HG03108 (cell line): ENCODE measurements around the gene LTBP3.
"Not testable (repeated sequence)": the region's sequence is repeated elsewhere in the genome, so short reads cannot be mapped to it uniquely, and the experiment has no call there.

ENCODE experiments used
- ATAC-seq: cut with Tn5 transposase; IDR thresholded peaks from one replicate; pipeline ENCODE4 v1.9.1; 2021; ENCODE audit warnings: moderate library complexity; ENCODE audit not compliant: unreplicated experiment

The LTBP3 gene

GRCh38 chr11:65518941-65519549, 39.1 kb downstream of the LTBP3 start:
- ATAC-seq, result not testable (repeated sequence)

GRCh38 chr11:65516135-65516968, 41.8 kb downstream of the LTBP3 start:
- no peak for ATAC-seq

- not testable (repeated sequence) for ATAC-seq
These were observed 45.8 kb downstream of the LTBP3 start for GRCh38 chr11:65512311-65512710.

- ATAC-seq, result peak; percentile 17
These were observed 51.2 kb downstream of the LTBP3 start for GRCh38 chr11:65506772-65507505.

- peak; percentile 4 for ATAC-seq
These were observed 51.8 kb downstream of the LTBP3 start for GRCh38 chr11:65506290-65506771.

GRCh38 chr11:65505466-65506289, 52.5 kb downstream of the LTBP3 start:
- no peak for ATAC-seq

GRCh38 chr11:65504674-65505465, 53.3 kb downstream of the LTBP3 start:
- no peak for ATAC-seq

GRCh38 chr11:65503949-65504673, 54.0 kb downstream of the LTBP3 start:
- no peak for ATAC-seq

GRCh38 chr11:65503368-65503948, 54.7 kb downstream of the LTBP3 start:
- no peak for ATAC-seq

GRCh38 chr11:65502555-65503367, 55.4 kb downstream of the LTBP3 start:
- ATAC-seq, result no peak

- ATAC-seq, result no peak
These were observed 55.9 kb downstream of the LTBP3 start for GRCh38 chr11:65502274-65502554.

- ATAC-seq, result no peak
These were observed 56.5 kb downstream of the LTBP3 start for GRCh38 chr11:65501472-65502273.

- ATAC-seq, result no peak
These were observed 57.0 kb downstream of the LTBP3 start for GRCh38 chr11:65501186-65501471.

- ATAC-seq, result no peak
These were observed 57.6 kb downstream of the LTBP3 start for GRCh38 chr11:65500387-65501185.

GRCh38 chr11:65499713-65500386, 58.3 kb downstream of the LTBP3 start:
- no peak for ATAC-seq

GRCh38 chr11:65498977-65499712, 59.0 kb downstream of the LTBP3 start, which contains the start of gene MALAT1:
TSS of gene MALAT1 (plus strand) at chr11:65499045.
- ATAC-seq, result peak; percentile 27
